ENCODE data around the gene GRK6. TPM values are rescaled to one million over a fixed set of nuclear protein-coding genes. Genes with fewer than 3 reads are reported as not detected.

Gene GRK6
- total RNA-seq, 4 donors from 2014 or later = 19.4 to 26.4 (median 23.2) TPM

- Histone ChIP-seq H3K27me3 (peaks cover 0 to 30% of the 10 kb centered on the region in 2 donors), H3K36me3 (peaks cover 0 to 8% (median 0%) of the 10 kb centered on the region in 3 donors), H3K27ac (peak overlapping the region; percentile 72 to 90 (median 84)), H3K4me3 (peak overlapping the region; percentile 46 to 78 (median 56)), H3K9me3 (no peaks in the 10 kb centered on the region), H3K4me1 (peaks cover 0 to 32% (median 22%) of the 10 kb centered on the region in 4 donors)
- DNase-seq (ENCODE audit: low spot score in 2 of 2) = no peak
- no peak for TF ChIP-seq POLR2A (IDR thresholded peaks at IDR 0.05)
- no peak for TF ChIP-seq CTCF (IDR thresholded peaks at IDR 0.05)
- TF ChIP-seq EP300 (IDR thresholded peaks at IDR 0.05) = no peak
- 0 to 1% methylated on average over 17 to 20 of the region's 52 CpGs for WGBS, 2 donors
Observed at GRCh38 chr5:177447066-177447610, 20.7 kb downstream of the GRK6 start.

- TF ChIP-seq EP300 (IDR thresholded peaks at IDR 0.05) = peak in 1 of 2 donors; percentile 75
- no peak for TF ChIP-seq CTCF (IDR thresholded peaks at IDR 0.05)
- Histone ChIP-seq H3K27me3 (peaks cover 0 to 36% of the 10 kb centered on the region in 2 donors), H3K4me3 (peak overlapping the region; percentile 46 to 78 (median 56)), H3K27ac (peak overlapping the region; percentile 72 to 90 (median 84)), H3K9me3 (no peaks in the 10 kb centered on the region), H3K36me3 (peaks cover 0 to 2% (median 0%) of the 10 kb centered on the region in 3 donors), H3K4me1 (peaks cover 0 to 32% (median 22%) of the 10 kb centered on the region in 4 donors)
- WGBS, 2 donors = 6 to 14% methylated on average over 16 to 19 of the region's 23 CpGs
- no peak for DNase-seq (ENCODE audit: low spot score in 2 of 2)
Observed at GRCh38 chr5:177447611-177448243, 21.3 kb downstream of the GRK6 start.

GRCh38 chr5:177448244-177448950 is 21.9 kb downstream of the GRK6 start:
- no peak for DNase-seq (ENCODE audit: low spot score in 2 of 2)
- WGBS, 2 donors = 65 to 69% methylated on average over 6 of the region's 6 CpGs
- Histone ChIP-seq H3K9me3 (no peaks in the 10 kb centered on the region), H3K36me3 (no peaks in the 10 kb centered on the region), H3K27me3 (peaks cover 0 to 40% of the 10 kb centered on the region in 2 donors), H3K4me3 (no peak overlapping the region), H3K27ac (peak overlapping the region in 2 of 4 donors; percentile 84 to 90), H3K4me1 (peaks cover 0 to 32% (median 23%) of the 10 kb centered on the region in 4 donors)
- TF ChIP-seq EP300 (IDR thresholded peaks at IDR 0.05) = no peak
- TF ChIP-seq CTCF (IDR thresholded peaks at IDR 0.05) = no peak
- TF ChIP-seq POLR2A (IDR thresholded peaks at IDR 0.05) = no peak

GRCh38 chr5:177449140-177450061 is 22.9 kb downstream of the GRK6 start:
- Histone ChIP-seq H3K36me3 (no peaks in the 10 kb centered on the region), H3K4me3 (no peak overlapping the region), H3K27ac (peak overlapping the region in 2 of 4 donors; percentile 4 to 25), H3K9me3 (no peaks in the 10 kb centered on the region), H3K4me1 (peaks cover 0 to 41% (median 33%) of the 10 kb centered on the region in 4 donors), H3K27me3 (peaks cover 0 to 40% of the 10 kb centered on the region in 2 donors)
- WGBS, 2 donors = 90 to 91% methylated on average over 14 to 18 of the region's 18 CpGs
- DNase-seq (ENCODE audit: low spot score in 2 of 2) = no peak
- TF ChIP-seq EP300 (IDR thresholded peaks at IDR 0.05) (no peak), CTCF (IDR thresholded peaks at IDR 0.05) (no peak), POLR2A (IDR thresholded peaks at IDR 0.05) (no peak)

All from tibial nerve (tissue), 4 donors.